D721Med (cell line): Measurements from ENCODE around the gene ZFYVE19.

Experiments used
- DNase-seq: peaks from one replicate; pipeline ENCODE4 v3.0.0; 2011; ENCODE audit warnings: low spot score; ENCODE audit not compliant: insufficient read length
- FAIRE-seq: peaks from 2 replicates; lab custom pipeline; 2011; peaks lifted over from hg19 to GRCh38; lab: Jason Lieb, UNC
- TF ChIP-seq, protein P1 (sequence below): IDR thresholded peaks from 2 replicates; pipeline ENCODE4 v1.5.1; 2012; ENCODE audit warnings: mild to moderate bottlenecking, control low read depth; ENCODE audit not compliant: insufficient read depth; ENCODE audit errors: missing control alignments

Gene ZFYVE19

DNA sequence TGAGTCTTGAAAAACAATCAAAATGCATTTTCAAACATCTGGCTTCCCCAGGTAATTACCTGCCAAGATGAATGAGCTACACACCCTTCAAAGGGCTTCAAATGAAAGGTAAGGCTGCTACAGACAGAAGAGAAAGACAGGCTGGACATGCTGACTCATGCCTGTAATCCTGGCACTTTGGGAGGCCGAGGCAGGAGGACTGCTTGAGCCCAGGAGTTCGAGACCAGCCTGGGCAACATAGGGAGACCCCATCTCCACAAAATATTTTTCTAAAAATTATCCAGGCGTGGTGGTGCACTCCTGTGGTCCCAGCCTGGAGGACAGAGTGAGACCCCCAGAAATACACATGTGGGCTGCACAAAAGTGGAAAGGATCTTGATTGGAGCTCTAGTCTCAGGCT lies 14.5 kb upstream of the ZFYVE19 start:
- TF ChIP-seq, protein P1, sequence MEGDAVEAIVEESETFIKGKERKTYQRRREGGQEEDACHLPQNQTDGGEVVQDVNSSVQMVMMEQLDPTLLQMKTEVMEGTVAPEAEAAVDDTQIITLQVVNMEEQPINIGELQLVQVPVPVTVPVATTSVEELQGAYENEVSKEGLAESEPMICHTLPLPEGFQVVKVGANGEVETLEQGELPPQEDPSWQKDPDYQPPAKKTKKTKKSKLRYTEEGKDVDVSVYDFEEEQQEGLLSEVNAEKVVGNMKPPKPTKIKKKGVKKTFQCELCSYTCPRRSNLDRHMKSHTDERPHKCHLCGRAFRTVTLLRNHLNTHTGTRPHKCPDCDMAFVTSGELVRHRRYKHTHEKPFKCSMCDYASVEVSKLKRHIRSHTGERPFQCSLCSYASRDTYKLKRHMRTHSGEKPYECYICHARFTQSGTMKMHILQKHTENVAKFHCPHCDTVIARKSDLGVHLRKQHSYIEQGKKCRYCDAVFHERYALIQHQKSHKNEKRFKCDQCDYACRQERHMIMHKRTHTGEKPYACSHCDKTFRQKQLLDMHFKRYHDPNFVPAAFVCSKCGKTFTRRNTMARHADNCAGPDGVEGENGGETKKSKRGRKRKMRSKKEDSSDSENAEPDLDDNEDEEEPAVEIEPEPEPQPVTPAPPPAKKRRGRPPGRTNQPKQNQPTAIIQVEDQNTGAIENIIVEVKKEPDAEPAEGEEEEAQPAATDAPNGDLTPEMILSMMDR = no peak
- DNase-seq (no peak), FAIRE-seq (no peak)

DNA sequence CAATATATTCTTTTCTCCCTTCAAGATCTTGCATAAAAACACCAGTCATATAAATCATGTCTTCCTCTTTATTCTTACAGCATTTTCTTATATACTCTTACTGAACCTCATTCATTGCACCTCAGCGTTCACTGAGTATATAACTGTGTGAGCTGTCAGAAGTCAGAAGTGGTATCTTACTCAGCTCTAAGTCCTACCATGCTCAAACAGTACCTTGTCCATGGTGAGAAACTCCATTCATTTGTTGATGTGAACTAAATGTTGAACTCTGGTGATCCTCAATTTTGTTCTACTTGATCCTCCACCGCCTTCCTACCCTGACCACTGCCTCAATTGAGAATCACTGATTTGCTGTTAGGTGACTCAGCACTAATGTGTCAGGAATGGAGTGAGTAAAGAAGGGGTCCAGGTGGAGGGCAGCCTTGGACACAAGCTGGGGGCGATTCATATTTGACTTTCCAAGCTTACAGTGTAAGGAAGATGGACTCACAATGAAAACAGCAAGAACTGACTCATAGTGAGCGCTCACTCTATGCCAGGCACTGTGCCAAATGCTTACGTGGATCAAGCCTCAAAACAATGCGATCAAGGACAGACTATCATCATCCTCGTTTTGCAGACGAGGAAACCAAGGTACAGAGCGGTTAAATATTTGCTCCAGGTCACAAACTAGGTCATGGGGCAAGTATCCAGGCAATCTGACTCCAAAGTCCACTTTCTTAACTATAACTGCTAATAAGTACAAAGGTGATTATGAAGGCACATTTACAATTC lies 13.5 kb upstream of the ZFYVE19 start:
- no peak for DNase-seq
- no peak for FAIRE-seq
- TF ChIP-seq, protein P1 = no peak

DNA sequence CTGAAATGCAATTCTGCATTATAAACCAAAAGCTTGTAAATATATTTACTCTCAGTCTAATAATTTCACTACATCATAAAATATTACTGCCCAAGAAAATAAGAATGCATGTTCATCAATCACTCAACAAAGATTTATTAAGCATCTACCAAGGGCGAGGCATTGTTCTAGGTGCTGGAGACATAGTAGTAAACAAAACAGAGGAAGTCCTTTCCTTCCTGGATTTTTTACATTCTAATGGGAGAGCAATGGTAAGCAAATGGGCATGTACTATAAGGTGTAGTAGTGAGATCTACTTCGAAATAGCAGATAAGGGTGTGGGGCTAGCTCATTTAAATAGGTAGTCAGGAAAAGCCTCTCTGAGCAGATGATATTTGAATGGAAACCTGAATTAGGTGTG lies 10.8 kb upstream of the ZFYVE19 start:
- TF ChIP-seq, protein P1 = no peak
- FAIRE-seq (no peak), DNase-seq (no peak)

DNA sequence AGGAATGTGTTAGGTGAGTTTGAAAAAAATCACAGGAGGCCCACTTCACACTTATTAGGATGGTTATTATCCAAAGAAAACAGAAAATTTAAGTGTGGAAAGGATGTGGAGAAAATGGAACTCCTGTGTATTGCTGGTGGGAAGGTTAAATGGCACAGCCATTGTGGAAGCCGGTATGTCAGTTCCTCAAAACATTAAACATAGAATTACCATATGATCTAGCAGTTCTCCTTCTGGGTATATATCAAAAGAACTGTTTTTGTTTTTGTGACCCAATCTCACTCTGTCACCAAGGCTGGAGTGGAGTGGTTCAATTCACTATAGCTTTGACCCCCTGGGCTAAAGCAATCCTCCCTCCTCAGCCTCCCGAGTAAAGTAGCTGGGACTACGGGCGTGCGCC lies 10.4 kb upstream of the ZFYVE19 start:
- TF ChIP-seq, protein P1 = no peak
- FAIRE-seq (no peak), DNase-seq (no peak)

DNA sequence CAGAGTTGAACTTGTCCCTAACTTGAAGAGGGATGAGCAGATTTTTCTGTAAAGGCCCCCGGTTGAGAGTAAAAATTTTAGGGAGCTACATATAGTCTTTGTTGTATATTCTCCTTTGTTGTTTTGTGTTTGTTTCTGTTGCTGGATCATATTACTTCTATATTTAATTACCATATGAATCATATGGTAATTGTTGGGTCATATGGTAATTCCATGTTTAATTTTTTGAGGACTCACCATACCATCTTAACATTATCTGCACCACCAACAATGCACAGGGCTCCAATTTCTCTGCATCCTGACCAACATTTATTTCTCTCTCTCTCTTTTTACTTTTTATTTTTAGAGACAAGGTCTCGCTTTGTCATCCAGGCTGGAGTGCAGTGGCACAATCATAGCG lies 7.4 kb upstream of the ZFYVE19 start:
- no peak for DNase-seq
- TF ChIP-seq, protein P1 = no peak
- FAIRE-seq = no peak

DNA sequence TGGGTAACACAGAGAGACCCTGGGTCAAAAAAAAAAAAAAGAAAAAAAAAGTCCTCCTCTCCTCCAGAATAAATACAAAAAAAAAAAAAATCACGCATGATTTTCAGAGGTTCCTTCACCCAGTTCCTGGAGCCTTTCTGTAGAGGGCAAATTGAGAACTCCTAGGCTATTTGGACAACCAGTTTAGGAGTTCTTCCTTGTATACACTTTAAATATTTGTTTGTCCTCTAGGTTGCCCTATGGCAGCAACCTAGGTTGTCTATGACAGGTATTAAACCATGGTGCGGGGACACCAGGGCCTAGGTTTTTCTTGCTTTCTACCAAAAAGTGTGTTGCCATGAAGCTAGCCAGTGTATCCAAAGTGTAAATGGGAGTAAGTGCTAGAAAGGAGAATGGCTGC lies 3.8 kb upstream of the ZFYVE19 start:
- FAIRE-seq = no peak
- TF ChIP-seq, protein P1 = no peak
- no peak for DNase-seq

DNA sequence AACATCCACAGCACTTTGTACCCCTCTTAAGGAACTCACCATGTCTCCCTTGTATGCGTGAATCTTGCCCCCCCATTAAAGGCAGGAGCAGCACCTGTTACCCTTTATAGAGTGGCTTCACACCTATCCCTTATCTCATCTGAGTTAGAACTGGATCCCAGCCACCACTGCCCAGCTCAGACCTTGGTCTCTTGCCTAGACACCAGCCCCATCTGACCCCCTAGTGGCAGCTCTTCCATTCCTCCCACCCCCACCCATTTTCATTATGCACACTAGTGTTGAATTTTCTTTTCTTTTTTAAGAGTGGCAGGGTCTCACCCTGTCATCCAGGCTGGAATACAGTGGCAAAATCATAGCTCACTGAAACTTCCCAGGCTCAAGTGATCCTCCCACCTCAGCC lies 3.2 kb upstream of the ZFYVE19 start:
- FAIRE-seq = no peak
- no peak for DNase-seq
- TF ChIP-seq, protein P1 = no peak
